ENCODE results near the gene DZIP1L. TPM values are rescaled to one million over a fixed set of nuclear protein-coding genes. Genes with fewer than 3 reads are reported as not detected.

The DZIP1L gene
- total and polyA plus RNA-seq, 9 of the 15 experiments (the other 6 are each of a cell fraction or from before 2014, with no cell fraction given): 0.03 to 1.5 (median 0.48) TPM; not detected in 1

GRCh38 chr3:138137861-138138260, 22.5 kb upstream of the DZIP1L start:
- 0% methylated on average over 2 of the region's 2 CpGs for WGBS (ENCODE audit: insufficient coverage, low coverage, missing lambda C conversion rate)
- no peak overlapping the region for H3K27ac ChIP-seq (ENCODE audit: extremely low read depth, low read depth, low read length)
- TF ChIP-seq ZNF75A (CRISPR knock-in tag; IDR thresholded peaks at IDR 0.05) (no peak), RERE (CRISPR knock-in tag; IDR thresholded peaks at IDR 0.05; ENCODE audit: borderline replicate concordance) (no peak)
- ChIA-PET CTCF (ENCODE audit: low intra/inter-chr PET ratio) (no interaction called here), POLR2A (no interaction called here)
- no peaks in the 10 kb centered on the region for H4K20me1 ChIP-seq (replicated peaks; ENCODE audit: control insufficient read depth, insufficient read depth, low read length)
- H3K4me2 ChIP-seq (ENCODE audit: insufficient read depth, low read length): no peak overlapping the region
- FAIRE-seq (no peak), ATAC-seq (no peak), DNase-seq (ENCODE audit: extremely low read depth in 1 of 4, low spot score in 3 of 4) (no peak)
- intact Hi-C loops (cut with micrococcal nuclease): no loop called here
- no peak overlapping the region for H3K4me3 ChIP-seq
- H3K79me2 ChIP-seq (ENCODE audit: control insufficient read depth, insufficient read depth, low read length): no peaks in the 10 kb centered on the region
- no peak overlapping the region for H3K9ac ChIP-seq (ENCODE audit: insufficient read depth in 1 of 2, low read depth in 2 of 2, low read length in 2 of 2)
- H3K36me3 ChIP-seq (ENCODE audit: control insufficient read depth, insufficient read depth, low read length): no peaks in the 10 kb centered on the region
- no peaks in the 10 kb centered on the region for H3K9me1 ChIP-seq (ENCODE audit: control insufficient read depth, insufficient read depth, low read length)
- H3K9me3 ChIP-seq (replicated peaks; ENCODE audit: control insufficient read depth, insufficient read depth, low read depth, low read length): no peaks in the 10 kb centered on the region
- in situ Hi-C loops (cut with MboI): no loop called here
- no peaks in the 10 kb centered on the region for H3K27me3 ChIP-seq (ENCODE audit: control insufficient read depth in 2 of 2, insufficient read depth in 2 of 2, low read length in 2 of 2)
- H2AFZ ChIP-seq (ENCODE audit: low read depth, low read length): no peak overlapping the region
- BruUV-seq (replicated peaks): no TSS peak
- H3K4me1 ChIP-seq (replicated peaks in 1 of 2; ENCODE audit: control insufficient read depth in 2 of 2, insufficient read depth in 2 of 2, low read length in 2 of 2): no peaks in the 10 kb centered on the region

All from K562 (cell line).